ENCODE measurements around the gene TECPR2. TPM values are rescaled to one million over a fixed set of nuclear protein-coding genes. Genes with fewer than 3 reads are reported as not detected.

Gene TECPR2
- total and polyA plus RNA-seq, 10 of the 15 experiments (the other 5 are each of a cell fraction or from before 2014, with no cell fraction given), result 0.15 to 10.0 (median 3.0) TPM

DNA sequence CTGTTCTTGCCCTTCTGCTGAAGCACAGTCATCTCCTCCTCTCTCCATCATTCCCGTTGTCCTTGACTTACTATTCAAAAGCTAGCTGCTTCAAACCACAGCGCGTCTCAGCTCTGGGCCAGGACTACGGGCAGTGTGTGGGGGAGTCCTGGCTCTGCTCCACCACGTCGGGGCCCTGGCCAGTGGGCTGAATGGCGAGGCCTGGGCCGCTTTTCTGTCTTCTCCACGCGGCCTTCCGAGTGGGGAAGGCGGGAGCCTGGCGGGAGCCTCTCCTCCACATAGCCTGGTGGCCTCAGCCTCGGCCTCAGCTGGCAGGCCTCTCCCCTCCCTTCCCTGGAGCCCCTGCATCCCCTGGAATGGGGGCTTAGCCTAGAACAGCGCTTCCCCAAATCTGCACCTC lies 130.4 kb downstream of the TECPR2 start:
- ATAC-seq (no peak), FAIRE-seq (no peak), DNase-seq (ENCODE audit: low read depth, low spot score) (no peak)
- BruUV-seq (replicated peaks), result no TSS peak
- POLR2A ChIA-PET, result interaction anchor here (0.5 kb wide), 1 partner anchor 551 kb away, joined by 3 read pairs; no protein-coding TSS in a partner anchor
- Histone ChIP-seq H3K27ac (ENCODE audit: control insufficient read depth, insufficient read depth) (no peak overlapping the region), H3K36me3 (ENCODE audit: control insufficient read depth in 2 of 2, insufficient read depth in 2 of 2, low read length in 1 of 2) (no peaks in the 10 kb centered on the region), H3K79me2 (ENCODE audit: control insufficient read depth, insufficient read depth, low read length) (no peaks in the 10 kb centered on the region), H3K27me3 (replicated peaks in 1 of 2; ENCODE audit: control insufficient read depth in 2 of 2, insufficient read depth in 2 of 2, low read length in 1 of 2) (no peaks in the 10 kb centered on the region), H2AFZ (ENCODE audit: control insufficient read depth, low read depth, low read length) (no peak overlapping the region), H3K4me2 (ENCODE audit: control insufficient read depth, insufficient read depth) (no peak overlapping the region), H3K9me3 (replicated peaks; ENCODE audit: control insufficient read depth, insufficient read depth, low read length) (no peaks in the 10 kb centered on the region), H3K4me1 (ENCODE audit: control insufficient read depth, insufficient read depth, low read length) (no peaks in the 10 kb centered on the region), H3K4me3 (no peak overlapping the region), H4K20me1 (ENCODE audit: control insufficient read depth, insufficient read depth) (no peaks in the 10 kb centered on the region), H3K9ac (ENCODE audit: control insufficient read depth, insufficient read depth, low read length) (no peak overlapping the region)
- WGBS (ENCODE audit: insufficient coverage, insufficient replicate concordance, low lambda C conversion rate, missing lambda C conversion rate), result 59% methylated on average over 15 of the region's 15 CpGs
- intact Hi-C loops (cut with micrococcal nuclease; ENCODE audit: unreplicated experiment), result no loop called here
- RAD21 ChIA-PET (ENCODE audit: unreplicated experiment), result no interaction called here
- SMC1A ChIA-PET (ENCODE audit: uncharacterized antibody, unreplicated experiment), result no interaction called here
- CTCF ChIA-PET, result interaction anchor here (1.0 kb wide), 1 partner anchor 22 kb away, joined by 4 read pairs; no protein-coding TSS in a partner anchor
- in situ Hi-C loops (cut with MboI), result no loop called here
- TF ChIP-seq EP300 (IDR thresholded peaks at IDR 0.05; ENCODE audit: borderline replicate concordance in 1 of 2, control insufficient read depth in 1 of 2, low read depth in 2 of 2, low read length in 2 of 2) (no peak), ZNF274 (IDR thresholded peaks at IDR 0.05; ENCODE audit: insufficient read depth, insufficient read length) (no peak), RELA (IDR thresholded peaks at IDR 0.05; ENCODE audit: borderline replicate concordance, partially characterized antibody) (no peak), MXI1 (IDR thresholded peaks at IDR 0.05; ENCODE audit: low read depth, low read length) (no peak), MTA2 (IDR thresholded peaks at IDR 0.05; ENCODE audit: low read depth) (no peak), HCFC1 (IDR thresholded peaks at IDR 0.05; ENCODE audit: low read length) (no peak), SMAD5 (IDR thresholded peaks at IDR 0.05; ENCODE audit: low read depth) (no peak), MYC (IDR thresholded peaks at IDR 0.05; ENCODE audit: insufficient read depth, insufficient read length, insufficient replicate concordance, low read length, severe bottlenecking) (no peak), PML (IDR thresholded peaks at IDR 0.05; ENCODE audit: low read length) (no peak), TARDBP (IDR thresholded peaks at IDR 0.05; ENCODE audit: borderline replicate concordance) (no peak), EED (IDR thresholded peaks at IDR 0.05; ENCODE audit: low read depth) (no peak), MEF2B (IDR thresholded peaks at IDR 0.05; ENCODE audit: partially characterized antibody, poor library complexity, severe bottlenecking) (no peak)
- TF ChIP-seq, protein P1, sequence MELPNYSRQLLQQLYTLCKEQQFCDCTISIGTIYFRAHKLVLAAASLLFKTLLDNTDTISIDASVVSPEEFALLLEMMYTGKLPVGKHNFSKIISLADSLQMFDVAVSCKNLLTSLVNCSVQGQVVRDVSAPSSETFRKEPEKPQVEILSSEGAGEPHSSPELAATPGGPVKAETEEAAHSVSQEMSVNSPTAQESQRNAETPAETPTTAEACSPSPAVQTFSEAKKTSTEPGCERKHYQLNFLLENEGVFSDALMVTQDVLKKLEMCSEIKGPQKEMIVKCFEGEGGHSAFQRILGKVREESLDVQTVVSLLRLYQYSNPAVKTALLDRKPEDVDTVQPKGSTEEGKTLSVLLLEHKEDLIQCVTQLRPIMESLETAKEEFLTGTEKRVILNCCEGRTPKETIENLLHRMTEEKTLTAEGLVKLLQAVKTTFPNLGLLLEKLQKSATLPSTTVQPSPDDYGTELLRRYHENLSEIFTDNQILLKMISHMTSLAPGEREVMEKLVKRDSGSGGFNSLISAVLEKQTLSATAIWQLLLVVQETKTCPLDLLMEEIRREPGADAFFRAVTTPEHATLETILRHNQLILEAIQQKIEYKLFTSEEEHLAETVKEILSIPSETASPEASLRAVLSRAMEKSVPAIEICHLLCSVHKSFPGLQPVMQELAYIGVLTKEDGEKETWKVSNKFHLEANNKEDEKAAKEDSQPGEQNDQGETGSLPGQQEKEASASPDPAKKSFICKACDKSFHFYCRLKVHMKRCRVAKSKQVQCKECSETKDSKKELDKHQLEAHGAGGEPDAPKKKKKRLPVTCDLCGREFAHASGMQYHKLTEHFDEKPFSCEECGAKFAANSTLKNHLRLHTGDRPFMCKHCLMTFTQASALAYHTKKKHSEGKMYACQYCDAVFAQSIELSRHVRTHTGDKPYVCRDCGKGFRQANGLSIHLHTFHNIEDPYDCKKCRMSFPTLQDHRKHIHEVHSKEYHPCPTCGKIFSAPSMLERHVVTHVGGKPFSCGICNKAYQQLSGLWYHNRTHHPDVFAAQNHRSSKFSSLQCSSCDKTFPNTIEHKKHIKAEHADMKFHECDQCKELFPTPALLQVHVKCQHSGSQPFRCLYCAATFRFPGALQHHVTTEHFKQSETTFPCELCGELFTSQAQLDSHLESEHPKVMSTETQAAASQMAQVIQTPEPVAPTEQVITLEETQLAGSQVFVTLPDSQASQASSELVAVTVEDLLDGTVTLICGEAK (IDR thresholded peaks at IDR 0.05; ENCODE audit: borderline replicate concordance), result no peak
- TF ChIP-seq, protein P2, sequence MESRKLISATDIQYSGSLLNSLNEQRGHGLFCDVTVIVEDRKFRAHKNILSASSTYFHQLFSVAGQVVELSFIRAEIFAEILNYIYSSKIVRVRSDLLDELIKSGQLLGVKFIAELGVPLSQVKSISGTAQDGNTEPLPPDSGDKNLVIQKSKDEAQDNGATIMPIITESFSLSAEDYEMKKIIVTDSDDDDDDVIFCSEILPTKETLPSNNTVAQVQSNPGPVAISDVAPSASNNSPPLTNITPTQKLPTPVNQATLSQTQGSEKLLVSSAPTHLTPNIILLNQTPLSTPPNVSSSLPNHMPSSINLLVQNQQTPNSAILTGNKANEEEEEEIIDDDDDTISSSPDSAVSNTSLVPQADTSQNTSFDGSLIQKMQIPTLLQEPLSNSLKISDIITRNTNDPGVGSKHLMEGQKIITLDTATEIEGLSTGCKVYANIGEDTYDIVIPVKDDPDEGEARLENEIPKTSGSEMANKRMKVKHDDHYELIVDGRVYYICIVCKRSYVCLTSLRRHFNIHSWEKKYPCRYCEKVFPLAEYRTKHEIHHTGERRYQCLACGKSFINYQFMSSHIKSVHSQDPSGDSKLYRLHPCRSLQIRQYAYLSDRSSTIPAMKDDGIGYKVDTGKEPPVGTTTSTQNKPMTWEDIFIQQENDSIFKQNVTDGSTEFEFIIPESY (IDR thresholded peaks at IDR 0.05), result no peak

Measured in GM12878 (cell line).